Uterus (tissue), 2 donors: ENCODE measurements around the gene KRT20.

Source experiments
- CTCF ChIP-seq, 4 experiments: fragments of 200-600 bp in 2 of 4; fragments of 450-650 bp in 2 of 4; sonication (generic) in 2 of 4; IDR thresholded peaks; one replicate each; pipeline ENCODE4 v1.5.1; 2016 to 2019; ENCODE audit warnings: antibody characterized with exemption in 4 of 4, mild to moderate bottlenecking in 2 of 4, moderate library complexity in 1 of 4
- POLR2A ChIP-seq, 2 donors: fragments of 450-650 bp; IDR thresholded peaks; one replicate each; pipeline ENCODE4 v1.6.1; 2016; ENCODE audit warnings: antibody characterized with exemption in 2 of 2, mild to moderate bottlenecking in 1 of 2, moderate library complexity in 1 of 2

- no peak for TF ChIP-seq CTCF (IDR thresholded peaks at IDR 0.05)
- TF ChIP-seq POLR2A (IDR thresholded peaks at IDR 0.05), result no peak
Measured at GRCh38 chr17:40906613-40907012, 21.6 kb upstream of the KRT20 start.
